Measurements from ENCODE around the gene SMAD4.

The SMAD4 gene

DNA sequence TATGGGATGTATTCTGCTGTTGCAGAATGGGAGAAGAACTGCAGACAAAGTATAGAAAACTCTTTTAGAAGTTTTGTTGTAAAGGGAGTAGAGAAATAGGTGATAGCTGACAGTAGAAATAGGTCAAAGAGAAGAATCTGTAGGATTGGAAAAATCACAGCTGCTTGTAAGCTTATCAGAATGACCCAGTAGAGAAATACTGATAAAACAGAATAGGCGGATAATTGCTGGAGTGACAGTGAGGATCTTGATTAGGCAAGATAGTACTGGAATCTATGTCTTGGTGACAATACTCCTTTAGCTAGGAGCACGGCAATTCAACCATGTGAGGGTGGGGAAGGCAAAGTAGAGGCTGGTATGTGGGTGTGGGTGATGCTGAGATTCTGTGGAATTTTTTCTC lies 4.5 kb upstream of the SMAD4 start:
- DNase-seq = no peak

DNA sequence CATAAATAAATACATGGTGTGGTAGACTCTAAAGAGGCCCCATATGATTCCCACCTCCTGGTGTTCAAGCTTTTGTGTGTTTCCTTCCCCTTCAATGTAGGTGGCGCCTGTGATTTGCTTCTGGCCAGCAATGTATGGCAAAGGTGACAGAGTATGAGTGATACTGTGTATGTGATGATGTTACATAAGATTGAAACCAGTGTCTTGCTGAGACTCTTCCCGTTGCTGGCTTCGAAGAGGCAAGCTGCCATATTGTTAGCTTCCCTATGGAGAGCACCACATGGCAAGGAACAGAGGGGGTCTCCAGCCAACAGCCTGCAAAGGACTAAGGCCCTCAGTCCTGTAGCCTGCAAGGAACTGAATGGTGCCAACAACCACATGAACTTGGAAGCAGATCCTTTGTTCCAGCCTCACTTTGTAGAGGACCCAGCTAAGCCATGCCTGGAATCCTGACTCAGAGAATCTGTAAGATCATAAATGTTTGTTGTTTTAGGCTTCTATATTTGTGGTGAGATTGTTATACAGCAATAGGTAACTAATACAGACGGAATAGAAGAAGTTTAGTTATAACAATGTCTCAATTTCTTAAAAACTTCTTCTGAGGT lies 1.7 kb upstream of the SMAD4 start:
- DNase-seq = no peak

DNA sequence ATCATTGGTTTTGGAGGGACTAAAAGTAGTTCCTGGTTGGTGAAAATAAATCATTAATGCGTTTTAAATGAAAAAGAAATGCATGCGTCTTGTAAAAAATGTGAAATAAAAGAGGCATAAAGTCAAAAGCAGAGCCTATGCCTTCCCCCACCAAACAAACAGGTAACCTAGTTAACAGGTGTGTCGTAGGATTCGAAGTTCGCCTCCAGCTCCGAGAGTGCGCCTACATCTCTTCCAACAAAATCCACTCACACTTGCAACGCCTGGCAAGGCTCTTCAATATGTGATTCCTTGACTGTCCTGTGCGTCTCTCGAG lies 677 bp upstream of the SMAD4 start:
- no peak for DNase-seq

DNA sequence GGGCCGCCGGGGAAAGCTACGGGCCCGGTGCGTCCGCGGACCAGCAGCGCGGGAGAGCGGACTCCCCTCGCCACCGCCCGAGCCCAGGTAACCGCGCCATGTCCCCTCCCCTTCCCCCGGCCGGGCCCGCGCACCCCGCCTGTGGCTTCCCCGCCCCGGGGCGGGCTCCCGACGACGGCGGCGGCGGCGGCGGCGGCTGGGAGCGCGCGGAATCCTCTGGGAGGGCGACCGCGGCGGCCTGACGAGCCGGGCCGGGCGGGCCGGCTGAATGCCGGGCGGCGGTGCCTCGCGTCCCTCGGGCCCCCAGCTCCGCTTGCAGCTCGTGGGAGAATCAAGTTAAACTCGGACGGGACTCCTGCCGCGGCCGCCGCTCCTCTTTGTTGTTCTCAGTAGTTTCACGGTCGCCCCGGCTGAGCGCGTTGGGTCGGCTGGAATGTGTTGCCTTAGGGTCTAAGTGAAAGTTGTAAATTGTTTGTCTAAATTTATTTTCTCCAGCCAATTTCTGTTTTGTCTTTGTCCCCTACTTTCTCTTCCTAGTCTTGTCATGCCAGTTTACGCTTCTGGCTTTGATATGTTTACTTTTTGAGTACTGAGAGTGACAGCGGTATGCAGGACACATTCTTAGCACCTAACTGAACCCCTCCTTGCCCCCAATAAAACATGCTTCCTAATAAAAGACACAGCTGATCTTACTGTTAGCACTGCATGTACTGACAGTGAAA lies 685 bp downstream of the SMAD4 start:
- peak; percentile 76 for DNase-seq

DNA sequence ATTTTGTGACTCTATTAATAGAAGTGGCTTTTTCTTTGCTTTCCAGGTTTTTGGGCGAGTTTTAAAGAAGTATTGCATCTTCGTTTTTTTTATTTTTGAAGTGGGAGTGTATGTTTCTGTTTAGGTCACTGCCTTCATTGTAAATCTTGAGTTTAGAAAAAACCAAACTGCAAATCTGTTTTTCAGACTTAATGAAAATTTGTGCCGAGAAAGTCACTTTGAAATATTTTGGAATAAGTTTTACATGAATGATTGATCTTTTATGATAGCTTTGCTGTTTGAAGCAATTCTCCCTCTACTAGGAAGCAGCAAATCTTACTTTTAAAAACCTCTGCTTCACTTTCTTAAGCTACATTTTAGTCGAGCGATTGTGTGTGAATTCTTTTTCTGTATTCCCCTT lies 2.2 kb downstream of the SMAD4 start:
- DNase-seq = no peak

DNA sequence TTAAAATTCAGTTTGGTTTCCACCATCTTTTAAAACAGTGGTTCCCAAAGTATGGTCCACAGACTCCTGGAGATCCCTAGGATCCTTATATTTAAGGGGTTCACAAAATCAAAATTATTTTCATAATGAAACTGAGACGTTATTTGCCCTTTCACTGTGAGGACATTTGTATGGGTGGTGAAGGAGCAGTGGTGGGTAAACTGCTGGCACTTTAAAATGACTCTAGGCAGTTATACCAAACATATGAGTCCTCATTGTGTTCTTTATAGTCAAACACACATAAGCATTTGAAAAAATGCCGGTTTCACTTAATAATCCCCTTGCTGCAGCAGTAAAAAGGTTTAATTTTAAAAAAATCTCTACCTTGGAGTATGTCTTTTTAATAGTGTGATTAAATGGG lies 7.2 kb downstream of the SMAD4 start:
- DNase-seq = no peak

DNA sequence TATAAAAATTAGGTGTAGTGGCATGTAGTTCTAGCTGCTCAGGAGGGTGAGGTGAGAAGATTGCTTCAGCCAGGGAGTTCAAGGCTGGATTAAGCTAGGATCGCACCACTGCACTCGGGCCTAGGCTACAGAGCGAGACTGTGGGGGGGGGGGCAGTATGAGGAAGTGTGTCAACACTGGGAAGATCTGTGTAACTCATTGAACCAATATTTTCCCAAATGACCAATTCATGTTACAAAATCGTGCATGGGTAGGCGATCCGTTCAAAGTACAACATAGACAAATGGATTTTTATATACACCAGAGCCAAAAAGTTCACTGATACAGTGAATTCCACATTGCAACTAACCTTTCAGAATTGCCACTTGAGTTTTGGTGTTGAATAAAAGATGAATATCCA lies 8.1 kb downstream of the SMAD4 start:
- DNase-seq = no peak

DNA sequence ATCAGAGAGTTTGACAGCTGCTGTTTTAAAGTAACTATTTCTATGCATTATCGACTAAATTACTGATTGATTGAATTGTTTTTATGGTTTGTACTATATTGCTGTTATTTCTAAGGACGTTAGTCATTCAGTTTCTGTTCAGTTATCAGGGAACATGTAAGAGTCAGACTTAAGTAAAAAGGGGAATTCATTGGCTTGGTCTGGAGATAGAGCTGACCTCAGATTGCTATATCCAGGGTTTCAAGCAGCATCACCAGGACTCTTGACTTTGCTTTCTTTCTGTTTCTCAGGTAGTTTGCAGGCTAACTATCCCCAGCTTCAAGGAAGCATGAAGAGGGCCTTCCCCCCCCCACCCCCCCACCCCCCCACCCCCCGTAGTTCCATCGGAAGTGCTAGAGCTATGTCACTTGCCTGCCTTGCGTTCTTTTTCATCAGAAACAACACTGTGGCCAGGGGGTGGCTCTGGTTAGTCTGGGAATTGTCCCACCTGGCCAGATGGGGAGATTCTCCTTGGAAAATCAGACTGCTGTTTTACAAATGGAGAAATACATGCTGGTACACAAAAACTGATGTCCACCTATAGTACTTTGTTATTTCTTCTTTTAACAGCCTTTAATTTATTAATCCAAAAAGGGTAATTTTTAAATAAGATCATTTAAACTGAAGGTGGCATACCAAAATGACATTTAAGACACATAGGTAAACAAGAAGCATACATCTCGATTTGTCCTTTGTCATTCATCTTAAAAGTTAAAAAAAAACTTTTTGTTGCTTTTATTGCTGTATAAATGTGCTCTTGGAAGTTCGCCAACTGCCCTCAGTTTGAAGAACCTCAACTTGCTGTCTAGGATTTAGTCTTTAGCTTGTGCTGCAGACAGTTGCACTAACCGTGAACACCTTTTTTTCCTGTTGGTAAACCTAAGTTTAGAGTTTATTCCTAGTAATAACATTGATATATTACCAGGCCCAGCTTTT lies 9.4 kb downstream of the SMAD4 start:
- no peak for DNase-seq

DNA sequence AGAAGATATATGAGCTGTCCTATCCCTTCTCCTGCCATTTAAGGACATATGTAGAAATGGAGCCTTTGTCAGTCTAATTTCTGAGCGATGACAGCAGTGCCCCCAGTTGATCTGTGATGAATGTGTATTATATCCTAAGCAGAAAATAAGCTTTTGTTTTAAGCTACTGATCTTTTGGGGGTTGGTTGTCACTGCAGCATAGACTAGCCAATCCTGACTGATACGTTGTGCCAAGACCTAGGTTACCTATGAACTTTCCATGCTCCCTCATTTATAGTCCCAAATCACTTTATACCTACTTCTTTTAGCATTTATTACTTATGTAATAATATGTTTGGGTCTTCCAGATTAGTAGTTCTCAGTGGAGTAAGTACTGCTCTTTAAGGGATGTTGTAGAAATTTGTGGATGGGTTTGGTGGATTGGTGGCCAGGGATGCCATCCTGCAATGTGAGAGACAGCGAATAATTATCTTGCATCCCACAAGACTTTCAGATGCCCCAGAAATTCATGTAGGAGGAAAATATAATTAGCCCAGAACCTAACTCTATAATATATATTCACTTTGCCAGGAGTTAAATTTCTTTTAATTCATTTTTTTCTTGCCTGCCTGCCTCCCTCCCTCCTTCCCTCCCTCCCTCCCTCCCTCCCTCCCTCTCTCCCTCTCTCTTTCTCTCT lies 11.8 kb downstream of the SMAD4 start:
- DNase-seq = no peak

DNA sequence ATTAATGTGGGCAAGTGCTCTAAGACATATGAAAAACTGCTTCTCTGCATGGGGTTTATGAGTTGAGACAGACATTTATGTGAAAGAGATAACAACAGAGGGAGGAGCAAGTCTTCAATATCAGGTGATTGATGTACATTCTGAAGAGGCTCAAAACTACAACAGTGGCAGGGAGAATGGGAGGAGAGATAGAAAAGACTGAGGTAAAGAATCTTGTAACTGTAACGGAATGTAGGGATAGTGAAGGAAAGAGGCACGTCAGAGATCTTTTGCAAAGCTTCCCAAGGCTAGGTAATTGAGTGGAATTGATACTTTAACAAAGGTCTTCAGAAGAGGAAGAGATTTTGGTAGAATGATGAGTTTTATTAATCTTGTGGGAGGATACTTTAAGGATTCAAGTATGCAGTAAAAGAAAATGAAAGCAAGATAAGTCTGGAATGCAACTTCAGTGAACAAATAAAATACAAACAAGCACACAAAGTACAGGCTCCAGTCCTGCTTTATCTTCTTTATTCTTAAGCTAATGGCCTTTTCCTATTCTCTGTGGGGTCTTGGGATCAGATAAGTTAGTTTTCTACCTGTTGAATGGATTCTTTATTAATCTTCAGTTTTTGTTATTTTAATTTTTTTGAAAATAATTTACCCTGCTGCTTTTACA lies 15.0 kb downstream of the SMAD4 start:
- DNase-seq = no peak

DNA sequence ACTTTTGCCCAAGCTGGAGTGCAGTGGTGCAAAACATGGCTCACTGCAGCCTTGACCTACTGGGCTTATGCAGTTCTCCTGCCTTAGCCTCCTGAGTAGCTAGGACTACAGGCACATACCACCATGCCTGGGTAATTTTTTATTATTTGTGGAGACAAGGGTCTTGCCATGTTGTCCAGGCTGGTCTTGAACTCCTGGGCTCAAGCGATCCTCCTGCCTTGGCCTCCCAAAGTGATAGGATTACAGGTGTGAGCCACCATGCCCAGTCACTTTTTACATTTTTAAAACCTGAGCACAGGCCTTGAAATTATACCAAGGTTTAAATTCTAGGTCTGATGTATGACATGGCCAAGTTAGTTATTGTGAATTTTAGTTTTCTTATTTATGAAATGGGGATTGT lies 18.2 kb downstream of the SMAD4 start:
- DNase-seq = no peak

DNA sequence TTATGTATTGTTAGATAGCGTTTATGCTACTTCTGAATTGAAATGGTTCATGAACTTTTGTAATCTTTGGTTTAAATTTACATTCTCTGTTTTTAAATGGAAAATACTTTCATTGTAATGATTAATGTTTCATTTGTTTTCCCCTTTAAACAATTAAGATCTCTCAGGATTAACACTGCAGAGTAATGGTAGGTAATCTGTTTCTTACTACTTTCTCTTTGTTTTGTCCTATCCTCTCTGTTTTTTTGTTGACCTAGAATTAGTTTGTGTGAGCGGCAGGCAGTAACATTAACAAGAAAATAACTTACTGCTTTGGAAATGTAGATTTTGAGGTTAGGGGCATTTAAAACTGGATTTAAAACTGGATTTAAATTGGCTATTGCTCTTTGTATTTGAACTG lies 19.1 kb downstream of the SMAD4 start:
- no peak for DNase-seq

DNA sequence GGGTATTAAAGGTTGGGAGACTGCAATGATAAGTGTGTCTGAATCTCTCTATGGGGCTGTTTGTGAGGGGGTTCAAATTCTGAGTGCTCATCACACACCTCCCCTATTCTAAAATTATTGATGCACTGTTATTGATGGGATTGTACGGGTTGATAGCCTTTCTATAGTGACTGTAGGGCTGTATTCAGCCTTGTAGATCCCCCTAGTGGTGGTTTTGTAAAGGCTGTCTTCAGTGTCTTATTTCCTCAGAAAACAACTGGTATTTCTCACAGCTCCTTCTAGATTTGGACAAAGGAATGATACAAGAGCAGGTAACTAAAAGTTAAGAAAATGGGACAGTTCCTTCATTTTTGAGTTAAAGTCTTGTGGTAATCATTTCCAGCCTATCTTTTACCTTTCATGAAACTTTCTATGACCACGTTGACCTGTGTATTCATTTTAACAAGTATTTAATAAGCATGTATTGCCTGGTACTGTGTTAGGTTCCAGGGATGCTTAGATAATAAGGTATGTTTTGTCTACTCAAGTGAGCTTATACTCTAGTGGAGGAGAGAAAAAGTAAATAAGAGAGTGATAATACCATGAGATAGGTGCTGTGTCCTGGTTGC lies 21.2 kb downstream of the SMAD4 start:
- no peak for DNase-seq

DNA sequence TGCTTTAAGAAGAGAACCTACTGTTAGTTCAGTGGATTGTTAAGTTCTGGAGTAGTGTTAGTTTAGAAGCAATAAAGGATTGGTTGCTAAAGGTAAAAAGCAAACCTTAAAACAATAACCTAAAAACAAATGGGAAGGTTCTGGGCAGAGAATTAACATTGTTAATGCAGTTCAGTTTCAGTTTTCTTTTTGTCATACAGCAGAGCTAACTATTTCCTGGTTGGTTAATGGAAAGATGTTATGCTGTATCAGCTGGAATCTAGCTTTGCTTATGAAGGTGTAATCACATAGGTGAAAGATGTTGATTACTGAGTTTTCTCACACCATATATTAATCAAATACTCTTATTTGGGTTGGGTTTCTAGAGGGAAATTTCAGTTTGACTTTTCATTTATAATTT lies 23.8 kb downstream of the SMAD4 start:
- no peak for DNase-seq

DNA sequence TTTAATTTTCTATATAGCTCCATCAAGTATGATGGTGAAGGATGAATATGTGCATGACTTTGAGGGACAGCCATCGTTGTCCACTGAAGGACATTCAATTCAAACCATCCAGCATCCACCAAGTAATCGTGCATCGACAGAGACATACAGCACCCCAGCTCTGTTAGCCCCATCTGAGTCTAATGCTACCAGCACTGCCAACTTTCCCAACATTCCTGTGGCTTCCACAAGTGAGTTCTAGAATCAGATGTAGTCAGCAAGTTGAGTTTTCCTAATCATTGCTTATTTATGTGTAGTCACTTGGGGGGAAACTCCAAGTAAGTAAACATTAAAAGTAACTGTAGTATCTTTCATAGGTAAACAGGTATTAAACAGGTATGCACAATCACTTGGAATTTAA lies 24.8 kb downstream of the SMAD4 start:
- no peak for DNase-seq

DNA sequence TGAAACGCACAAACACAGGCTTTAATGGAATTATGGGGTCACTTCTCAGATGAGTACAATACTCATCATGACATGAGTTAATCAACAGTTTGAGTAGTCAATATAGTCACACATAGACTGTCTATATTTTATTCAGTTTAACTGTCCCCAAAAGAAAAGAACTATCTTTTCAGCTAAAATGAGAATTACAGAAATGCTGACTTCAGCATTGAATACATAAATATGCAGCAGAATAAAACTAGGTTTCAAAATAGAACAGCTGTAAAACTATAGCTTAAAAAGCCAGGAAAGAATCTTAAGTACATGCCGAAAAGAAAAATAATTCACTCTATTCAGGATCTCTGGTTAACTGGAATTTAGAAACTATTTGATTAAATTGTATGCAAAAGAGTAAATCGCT lies 30.0 kb downstream of the SMAD4 start:
- DNase-seq = no peak

DNA sequence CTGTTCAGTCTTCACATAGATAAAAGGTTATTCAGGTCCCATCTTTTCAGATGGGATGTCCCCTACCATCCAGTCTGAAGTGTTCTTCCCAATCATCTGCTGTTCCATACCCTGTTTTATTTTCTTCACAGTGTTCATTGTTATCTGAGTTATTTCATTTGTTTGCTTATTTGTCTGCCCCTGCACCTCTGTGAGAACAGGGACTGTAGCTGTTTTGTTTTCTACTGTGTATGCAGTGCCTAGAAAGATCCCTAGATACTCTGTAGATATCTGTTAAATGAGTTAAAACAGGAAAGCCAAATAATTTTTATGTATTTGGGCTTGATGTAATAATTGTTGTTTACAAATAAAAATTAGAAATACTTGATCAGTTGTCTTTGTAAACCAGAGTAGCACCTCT lies 34.2 kb downstream of the SMAD4 start:
- no peak for DNase-seq

DNA sequence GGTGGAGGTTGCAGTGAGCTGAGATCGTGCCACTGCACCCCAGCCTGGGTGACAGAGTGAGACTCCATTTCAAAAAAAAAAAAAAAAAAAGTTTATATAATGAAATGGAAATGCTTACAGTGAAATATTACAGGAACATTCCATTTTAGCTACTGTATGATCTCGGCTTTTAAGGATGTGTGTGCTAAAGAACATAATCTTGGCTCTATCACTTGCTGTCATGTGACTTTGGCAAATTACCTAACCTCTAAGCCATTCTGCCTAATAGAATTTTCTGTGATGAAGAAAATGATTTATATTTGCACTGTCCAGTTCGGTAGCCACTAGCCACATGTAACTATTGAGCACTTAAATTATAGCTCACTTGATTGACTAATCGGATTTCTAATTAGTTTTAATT lies 36.3 kb downstream of the SMAD4 start:
- no peak for DNase-seq

DNA sequence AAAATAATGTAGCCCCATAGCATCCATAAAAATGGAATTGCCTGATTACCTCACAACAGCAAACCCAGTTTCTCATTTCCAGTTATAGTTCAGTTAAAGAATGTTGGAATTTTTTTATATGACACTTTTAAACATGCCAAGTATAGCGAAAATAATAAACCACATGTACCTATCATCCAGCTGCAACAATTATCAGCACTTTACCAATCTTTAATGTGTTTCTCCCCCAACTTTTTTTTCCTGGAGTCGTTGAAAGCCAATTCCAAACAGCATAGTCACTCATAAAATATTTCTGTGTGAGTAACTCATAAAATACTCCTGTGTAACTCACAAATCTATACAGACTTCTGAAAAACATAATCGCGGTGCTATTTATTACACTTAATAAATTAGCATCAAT lies 38.1 kb downstream of the SMAD4 start:
- no peak for DNase-seq

DNA sequence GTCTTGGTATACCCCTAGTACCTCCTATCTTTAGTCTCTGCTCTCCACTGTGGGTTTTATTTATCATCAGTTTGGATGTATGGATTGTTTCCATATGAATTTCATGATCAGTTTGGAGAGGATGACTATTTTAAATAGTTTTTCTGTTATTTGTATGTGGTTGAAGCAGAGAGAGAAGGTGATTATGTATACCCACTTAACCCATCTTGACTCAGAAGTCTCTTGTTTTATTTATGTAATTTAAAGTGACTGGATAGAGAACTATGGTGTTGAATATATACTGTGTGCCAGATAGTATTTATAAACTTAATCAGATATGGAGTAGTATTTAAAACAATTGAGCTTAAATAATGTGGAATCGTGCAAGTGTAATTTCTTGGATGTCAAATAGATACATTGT lies 39.9 kb downstream of the SMAD4 start:
- DNase-seq = no peak

DNA sequence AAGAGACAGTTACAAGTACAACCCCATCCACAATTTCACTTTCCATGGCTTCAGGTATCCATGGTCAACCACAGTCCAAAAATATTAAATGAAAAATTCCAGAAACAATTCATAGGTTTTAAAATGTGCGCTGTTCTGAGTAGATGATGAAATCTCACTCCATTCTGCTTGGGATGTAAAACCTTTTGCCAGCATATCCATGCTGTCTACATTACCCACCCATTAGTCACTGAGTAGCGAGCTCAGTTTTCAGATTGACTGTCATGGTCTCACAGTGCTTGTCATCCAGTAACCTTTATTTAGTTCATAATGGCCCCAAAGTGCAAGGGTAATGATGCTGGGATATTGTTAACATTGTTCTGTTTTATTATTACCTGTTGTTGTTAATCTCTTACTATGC lies 40.5 kb downstream of the SMAD4 start:
- no peak for DNase-seq

DNA sequence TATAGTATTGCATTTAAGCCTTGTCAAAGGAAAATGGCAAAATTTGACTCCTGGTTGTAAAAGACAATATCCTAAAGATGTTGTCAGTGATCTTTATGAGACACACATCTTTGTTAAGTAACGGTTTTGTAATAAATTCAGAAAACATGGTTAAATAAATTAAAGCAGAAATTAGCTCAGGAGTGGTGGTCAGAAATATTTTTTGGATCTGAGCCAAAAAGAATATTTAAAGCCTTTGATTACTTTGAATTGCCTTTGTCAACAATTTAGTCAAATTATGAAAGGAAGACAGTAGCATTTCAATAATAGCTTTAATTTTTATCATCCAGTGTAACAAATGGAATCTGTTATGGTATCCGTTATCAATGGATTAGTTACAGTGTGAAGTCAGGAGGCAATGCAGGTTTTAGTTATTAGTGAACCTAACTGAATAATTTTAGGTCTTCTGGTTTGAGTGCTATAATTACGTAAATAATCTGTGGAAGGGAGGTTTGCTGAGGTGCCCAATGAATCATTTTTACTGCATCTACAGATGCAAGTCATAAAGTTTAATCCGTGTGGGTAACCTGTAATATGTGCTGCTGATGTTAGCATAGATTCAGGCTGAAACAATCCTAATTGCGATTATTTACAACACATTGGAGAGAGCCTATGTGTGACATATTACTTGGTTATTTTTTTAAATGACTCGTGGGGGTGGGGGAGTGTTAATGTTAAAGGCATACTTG lies 42.7 kb downstream of the SMAD4 start:
- no peak for DNase-seq

All from right hindlimb (tissue), 1 donor.